ENCODE results near the gene DTNA.
"Not testable (repeated sequence)": the region's sequence is repeated elsewhere in the genome, so short reads cannot be mapped to it uniquely, and the experiment has no call there.

Gene DTNA

DNA sequence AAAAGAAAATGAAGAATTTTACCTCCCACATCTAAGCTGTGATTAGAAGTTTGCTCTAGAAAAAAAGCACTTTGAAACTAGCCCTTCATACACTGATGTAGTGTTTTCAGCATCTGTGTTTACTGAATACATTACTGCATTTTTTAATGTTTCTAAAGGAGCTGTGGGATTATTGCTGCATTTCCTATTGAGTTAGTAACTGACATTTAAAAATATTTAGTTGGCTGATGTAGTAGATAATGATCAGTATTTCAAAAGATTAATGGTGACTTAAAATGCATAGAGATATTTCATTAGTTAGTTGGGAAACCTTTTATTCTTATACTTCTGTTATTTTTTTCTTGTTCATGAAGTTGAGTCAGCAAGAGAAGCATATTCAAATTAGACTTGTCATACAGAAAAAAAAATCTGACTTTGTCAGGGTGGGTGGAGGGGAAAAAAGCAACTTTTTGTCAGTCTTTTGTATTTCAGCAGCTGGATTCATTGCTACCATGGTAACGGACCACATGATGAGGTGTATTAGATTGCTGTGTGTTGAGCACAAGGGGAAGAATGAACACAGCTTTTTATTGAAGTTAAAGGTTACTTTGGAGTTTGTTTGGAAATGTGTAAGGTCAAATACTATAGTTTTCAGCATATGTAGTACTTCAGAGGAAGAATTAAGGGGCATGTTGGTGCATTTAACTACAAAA lies at the start of gene DTNA:
Gene DTNA, plus strand, starts transcription at position 549 of the 692 bp plus-strand sequence. CDS start 45,679 bp downstream, outside the sequence.
- peak; percentile 39 for DNase-seq

DNA sequence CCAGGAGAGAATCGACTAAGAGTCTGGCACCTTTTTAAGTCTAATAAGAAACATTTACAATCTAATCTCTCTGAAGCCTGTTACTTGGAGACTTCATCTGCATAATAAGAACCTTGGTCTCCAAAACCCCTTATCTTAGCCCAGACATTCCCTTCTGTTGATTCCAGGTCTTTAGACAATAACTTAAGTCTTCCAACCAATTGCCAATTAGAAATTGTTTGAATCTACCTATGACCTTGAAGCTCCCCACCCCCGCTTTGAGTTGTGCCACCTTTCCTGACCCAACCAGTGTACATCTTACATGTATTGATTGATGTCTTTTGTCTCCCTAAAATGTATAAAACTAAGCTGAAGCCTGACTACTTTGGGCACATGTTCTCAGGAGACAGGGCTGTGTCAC lies 49.5 kb upstream of the DTNA start:
- peak; percentile 54 for DNase-seq

DNA sequence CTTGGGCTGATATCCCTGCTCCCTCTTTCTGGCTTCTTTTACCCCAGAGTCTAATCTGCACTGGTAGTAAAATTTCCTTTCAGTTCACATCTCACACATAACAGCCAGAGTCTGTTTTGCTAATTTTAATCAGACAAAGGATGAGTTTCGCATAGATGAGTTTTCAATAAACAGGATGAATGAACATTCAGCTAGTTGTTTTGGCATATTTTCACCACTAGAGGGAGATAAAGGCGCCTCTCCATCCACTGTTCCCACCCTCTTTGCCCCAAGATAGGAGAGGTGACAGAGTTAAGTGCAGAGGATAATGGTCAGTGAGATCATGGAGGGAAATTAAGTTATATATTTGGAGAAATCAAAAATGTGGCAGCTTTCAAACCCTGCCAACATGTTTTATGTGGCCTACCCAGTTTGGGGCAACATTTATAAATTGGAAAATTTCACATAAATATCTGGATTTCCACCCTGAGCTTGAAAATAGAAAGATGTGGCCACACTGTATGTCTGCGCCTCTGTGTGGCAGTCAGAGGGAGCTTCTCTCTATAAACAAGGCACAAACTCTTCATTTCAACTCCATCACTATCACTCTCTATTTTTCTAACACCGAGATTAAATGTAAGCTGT lies 48.5 kb upstream of the DTNA start:
- DNase-seq: peak; percentile 83

DNA sequence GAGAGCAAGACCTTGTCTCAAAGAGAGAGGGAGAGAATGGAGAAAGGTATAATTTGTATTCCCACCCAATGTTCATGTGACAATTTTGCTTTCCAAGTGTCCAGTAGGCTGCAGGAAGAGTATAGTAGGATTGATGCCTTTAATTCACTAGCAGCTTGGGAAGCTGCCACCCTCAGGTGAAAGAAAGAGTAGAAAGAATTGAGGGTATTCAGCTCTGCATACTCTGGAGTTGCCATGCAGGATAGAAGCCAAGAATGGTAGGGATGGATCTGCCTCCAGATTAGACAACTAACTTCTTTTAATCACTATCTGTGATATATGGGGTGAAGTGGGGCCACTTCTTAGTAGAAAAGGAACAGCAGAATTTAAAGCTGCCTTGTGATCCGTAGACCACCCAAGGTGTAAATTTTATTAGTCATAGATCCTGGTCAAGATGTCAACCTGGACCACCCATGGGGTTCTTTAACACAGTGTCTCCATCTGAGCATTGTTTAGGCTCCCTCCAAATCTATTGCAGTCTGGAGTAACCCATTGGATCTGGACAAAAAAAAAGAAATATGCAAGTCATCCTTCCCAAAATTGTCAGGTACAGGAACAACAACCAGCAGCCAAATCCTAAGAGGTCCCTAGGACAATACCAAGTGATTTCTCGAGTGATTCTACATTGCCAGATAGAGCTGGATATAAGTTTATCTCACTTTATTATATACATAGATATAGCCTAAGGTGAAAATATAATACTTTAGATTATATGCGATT lies 33.1 kb upstream of the DTNA start:
- no peak for DNase-seq

DNA sequence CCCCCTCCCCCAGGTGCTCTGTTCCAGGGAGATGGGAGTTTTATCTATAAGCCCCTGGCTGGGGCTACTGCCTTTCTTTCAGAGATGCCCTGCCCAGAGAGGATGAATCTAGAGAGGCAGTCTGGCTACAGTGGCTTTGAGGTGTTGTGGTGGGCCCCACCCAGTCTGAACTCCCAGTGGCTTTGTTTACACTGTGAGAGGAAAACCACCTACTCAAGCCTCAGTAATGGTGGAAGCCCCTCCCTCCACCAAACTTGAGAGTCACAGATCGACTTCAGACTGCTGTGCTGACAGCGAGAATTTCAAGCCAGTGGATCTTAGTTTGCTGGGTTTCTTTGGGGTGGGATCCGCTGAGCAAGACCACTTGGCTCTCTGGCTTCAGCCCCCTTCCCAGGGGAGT lies 20.3 kb upstream of the DTNA start:
- not testable (repeated sequence) for DNase-seq

DNA sequence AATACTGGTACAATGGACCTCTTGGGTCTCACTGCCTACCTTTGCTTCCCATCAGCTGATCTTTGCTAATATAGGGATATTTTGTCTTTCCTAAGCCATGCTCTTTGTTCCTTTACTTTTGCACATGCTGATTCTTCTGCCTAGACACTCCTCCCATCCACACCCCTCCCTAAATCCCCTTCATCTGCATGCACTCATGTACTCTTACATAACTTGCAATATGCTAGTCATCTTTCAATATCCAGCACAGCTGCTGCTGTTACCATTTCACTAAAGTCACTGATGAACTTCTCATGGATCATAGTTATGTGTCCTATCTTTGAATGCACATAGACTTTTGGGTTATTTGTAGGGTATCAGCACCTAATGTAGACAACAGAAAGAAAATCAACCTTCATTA lies 18.5 kb upstream of the DTNA start:
- DNase-seq: no peak

DNA sequence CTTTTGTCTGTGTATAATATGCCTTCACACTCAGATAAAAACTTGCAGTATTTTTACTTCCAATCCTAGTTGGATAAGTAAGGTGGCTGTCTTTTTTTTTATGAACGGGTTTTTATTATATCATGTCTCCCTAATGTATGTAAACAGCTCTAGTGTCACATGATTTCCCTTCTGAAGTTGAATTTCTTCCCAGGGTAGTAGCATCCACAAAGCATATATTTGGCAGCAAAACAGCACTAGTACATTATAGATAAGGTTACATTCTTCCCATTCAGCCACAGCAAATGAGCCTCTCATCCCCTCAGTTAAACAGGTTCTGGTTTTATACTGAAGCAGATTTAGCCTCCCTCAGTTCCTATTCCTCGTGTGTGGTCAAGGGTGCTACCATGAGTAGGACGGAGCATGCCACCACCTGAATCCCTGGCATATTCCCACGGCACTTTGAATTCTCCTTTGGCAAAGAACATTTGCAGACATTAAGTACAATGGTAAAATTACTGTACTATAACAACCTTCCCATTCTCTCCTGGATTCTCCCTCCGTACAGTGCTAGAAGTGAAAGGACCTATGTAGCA lies 15.4 kb upstream of the DTNA start:
- no peak for DNase-seq

DNA sequence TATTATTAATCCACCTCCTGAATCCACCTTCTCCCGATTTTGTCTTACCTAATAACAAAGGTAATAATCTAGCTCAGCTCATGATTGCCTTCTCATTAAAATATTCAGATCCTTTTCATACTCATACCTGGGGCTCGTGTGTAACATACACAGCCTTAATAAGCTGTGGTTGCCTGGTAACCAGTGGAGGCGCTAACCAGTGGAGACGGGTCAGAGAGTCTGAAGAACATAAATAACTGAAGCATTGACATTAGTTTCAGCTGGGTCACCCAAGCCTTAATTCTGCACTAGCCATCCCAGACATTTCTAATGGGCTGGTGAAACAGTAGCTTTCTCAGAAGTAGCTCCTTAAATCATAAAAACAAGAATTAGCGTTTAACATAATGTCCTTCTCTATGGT lies 14.8 kb upstream of the DTNA start:
- no peak for DNase-seq

DNA sequence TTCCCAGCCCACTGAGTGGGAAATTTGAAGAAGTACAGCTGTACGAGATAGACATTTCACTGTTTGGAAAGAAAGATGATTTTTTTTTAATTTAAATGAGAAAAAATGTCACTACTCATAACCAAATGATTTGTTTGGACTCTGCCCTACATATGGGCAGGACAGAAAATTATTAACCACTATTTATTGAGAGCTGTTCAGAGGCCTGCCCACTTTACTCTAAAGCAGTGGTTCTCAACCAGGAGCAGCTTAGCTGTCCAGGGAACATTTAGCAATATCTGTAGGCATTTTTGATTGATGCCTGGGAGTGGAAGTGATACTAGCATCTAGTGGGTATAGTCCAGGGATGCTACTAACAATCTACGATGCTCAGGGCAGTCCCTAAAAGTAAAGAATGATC lies 13.4 kb upstream of the DTNA start:
- no peak for DNase-seq

DNA sequence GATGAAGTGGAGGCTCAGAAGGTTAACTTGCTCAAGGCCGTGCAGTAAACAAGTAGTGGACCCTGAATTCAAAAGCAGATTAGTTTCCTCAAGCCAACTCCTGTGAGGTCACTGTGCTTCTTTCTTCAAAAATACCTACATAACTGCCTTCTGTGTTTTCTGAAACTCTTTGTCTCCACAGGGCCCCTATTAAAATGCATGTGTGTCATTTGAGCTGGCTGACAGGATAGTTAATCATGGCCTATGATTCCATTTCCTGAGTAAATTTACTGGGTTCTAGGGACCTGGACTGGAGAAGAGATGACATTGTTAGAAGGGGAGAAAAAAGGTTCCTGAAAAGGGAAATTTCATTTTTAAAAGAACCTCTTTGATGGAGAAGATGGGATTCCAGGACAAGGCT lies 12.9 kb upstream of the DTNA start:
- no peak for DNase-seq

DNA sequence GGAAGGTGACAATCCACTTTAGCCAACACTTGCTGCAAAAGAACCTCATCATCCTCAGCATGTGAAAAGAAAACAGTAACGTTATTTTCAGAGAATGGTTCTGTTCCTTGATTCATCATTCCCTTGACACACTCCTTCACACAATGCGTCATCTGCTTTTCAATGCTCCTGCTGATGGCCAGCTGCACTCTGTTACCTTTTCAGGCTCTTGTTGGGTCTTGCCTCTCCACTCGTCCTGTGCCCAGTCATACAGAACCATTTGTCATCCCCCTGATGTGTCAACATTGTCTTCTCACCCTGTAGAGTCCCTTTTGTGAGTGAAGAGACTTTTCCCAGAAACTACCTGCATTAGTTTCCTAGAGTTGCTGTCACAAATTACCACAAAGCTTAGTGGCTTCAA lies 12.2 kb upstream of the DTNA start:
- DNase-seq: no peak

DNA sequence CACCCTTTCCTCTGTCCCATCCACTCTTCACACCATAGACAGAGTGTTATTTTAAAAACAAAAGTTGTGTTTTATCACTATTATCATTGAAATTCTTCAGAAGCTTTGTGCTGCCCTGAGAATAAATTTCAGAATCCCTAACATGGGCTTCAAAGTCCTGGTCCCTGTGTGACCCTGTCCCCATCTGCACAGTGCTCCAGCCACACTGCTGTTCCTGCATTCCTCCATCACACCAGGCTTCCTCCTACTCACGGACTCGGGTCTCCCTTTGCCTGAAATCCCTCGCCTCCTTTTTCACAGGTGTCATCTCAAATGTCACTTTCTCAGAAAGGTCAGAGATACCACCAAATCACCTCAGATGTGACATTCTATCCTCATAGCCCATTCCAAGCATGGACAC lies 8.2 kb upstream of the DTNA start:
- DNase-seq: no peak

DNA sequence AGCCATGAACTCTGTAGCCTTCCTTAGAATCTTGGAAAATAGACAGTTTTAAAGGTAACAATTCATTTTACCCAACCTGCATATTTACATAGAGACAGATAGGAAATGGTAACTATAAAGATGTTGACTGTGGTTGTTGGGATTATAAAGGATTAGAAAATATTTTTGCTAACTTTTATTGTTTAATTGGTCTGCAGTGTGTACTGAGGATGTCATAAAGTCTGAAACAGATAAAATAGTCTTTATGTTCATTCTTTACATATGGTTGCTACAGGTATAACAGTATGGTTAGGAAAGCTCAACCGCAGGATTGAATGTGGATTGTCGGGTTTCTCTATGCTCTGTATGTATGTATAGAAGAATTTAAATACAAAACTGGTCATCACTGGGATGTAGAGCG lies 7.3 kb upstream of the DTNA start:
- no peak for DNase-seq

DNA sequence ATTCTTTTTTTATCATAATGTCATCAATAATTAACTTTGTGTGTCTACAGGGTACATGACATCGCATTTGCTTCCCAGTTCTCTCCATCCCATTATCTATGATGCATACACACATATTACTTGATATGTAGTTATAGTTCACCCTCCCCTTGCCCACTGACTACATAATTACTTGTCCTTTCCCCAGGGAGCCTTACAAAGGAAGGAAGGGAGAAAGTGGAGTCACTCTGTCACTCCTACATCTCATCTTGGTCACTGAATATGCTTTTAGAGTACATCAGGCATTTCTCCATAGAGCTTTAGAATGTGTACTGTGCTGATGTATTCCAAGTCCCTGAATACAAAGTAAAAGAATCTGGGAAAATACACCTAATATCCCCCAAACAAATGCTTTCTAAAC lies 6.0 kb upstream of the DTNA start:
- DNase-seq: no peak

DNA sequence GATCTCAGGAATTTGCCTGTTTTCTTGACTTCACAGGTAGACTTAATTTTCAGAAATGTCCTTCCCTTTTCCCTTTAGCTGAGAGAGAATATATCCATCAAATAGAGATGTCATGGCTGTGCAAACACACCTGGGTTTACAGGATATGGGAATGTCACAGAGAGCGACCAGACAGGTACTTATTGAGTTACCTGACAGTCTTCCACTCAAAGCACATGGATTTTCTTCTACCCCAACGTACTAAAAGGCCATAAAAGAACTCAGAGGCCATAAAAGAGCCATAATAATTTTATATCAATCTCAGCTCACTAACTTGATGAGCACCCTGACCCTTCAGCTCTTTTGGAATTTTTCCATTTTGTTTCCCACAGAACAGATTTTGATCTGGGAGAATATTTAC lies 5.3 kb upstream of the DTNA start:
- DNase-seq: no peak

DNA sequence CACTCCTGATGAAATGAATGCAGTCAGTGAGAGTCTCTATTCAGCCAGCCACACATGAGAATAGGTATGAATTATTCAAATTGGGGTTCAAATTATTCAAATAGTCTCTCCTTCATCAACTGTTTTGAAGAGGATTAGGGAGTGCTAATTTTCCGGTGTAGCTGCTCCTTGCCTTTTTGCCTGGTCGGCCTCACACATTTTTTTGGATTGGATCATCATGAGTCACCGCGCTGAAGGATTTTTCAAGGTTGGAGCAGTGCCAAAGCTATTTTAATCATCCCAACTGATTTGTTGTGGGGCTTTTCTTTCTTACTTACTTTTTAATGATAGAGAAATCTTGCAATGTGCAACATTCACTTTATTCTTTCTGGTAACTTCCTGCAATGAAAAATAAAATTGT lies 2.4 kb upstream of the DTNA start:
- DNase-seq: no peak

DNA sequence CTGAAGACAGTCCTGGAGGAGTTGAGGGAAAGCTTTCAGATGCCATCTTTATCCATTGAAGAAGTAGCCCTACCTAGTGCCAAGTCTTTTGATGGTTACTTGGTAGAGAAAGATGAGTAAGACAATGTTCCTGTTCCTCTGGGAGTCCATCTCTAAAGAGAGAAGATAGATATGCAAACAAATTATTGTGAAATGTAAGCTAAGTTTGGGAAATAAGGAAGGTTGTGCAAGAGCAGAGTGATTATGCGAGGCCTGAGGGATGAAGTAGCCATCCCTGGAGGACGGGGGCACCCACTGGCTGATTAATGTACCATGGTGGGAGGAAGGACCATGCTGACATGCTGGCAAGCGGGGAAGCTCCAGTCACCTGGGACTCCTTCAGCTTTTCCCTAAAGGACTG lies 994 bp upstream of the DTNA start:
- DNase-seq: peak; percentile 15

DNA sequence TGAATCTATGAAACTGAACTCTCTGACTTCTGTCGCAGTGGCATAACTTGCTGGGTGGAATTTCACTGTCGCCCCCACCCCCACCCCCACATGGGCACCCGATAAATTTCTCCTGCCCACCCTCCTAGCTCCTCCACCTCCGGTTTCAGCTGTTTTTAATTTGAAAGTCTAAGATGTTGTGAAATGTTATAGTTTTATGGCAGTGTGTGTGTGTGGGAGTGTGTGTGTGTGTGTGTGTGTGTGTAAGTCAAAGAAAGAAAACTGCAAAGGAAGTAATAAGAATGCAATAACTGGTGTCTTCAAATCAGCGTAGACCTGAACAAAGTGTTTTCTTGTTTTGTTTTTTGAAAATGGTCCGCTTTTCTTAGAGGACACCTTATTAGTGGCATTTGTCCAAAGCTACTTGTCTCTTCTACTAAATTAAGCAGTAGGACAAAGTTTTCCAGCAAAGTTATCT lies 388 bp downstream of the DTNA start:
- DNase-seq: no peak

DNA sequence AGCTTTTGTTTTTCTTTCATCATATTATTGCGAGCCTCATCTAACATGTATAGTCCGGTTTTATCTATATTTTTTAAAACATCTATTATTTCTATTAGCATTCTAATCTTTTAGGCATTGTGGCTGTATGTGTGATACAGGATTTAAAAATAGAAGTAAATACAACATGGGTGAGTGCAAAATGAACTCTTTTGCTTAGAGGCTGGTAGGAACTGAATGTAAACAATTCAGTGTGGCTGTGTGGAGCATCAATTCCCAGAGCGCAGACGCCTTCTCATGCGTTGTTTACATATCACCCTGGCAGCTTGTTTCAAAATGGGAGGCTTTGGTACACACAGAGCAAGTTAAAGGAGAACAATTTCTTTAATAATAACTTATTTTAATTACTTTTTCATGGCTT lies 836 bp downstream of the DTNA start:
- no peak for DNase-seq

DNA sequence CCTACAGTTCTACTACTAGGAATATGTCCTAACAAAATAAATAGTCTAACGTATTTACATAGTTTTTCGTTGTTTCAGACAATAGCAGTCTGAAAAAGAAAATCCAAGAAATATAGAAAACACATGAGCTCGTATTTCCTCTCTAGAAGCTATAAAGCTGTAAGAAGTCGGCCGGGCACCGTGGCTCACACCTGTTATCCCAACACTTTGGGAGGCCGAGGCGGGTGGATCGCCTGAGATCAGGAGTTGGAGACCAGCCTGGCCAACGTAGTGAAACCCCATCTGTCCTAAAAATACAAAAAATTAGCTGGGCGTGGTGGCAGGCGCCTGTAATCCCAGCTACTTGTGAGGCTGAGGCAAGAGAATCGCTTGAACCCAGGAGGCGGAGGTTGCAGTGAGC lies 6.0 kb downstream of the DTNA start:
- not testable (repeated sequence) for DNase-seq

DNA sequence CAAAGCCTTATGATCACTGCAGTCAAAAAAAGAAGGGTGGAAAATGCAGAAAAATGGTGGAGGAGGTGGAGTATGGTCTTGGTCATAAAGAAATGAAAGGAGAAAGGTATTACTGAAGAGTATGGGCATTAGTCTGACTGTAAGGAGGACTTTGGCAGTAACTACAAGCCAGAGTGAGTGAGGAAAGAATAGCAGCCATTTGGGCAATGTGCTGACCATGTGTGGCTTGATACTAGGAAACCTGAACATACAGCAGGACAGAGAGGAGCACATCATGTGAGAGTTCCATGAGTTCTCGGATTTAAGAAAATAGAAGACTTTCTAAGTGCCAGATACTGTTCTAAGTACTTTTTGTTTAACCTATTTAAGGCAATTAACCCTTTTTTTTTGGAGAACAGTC lies 8.5 kb downstream of the DTNA start:
- DNase-seq: no peak

DNA sequence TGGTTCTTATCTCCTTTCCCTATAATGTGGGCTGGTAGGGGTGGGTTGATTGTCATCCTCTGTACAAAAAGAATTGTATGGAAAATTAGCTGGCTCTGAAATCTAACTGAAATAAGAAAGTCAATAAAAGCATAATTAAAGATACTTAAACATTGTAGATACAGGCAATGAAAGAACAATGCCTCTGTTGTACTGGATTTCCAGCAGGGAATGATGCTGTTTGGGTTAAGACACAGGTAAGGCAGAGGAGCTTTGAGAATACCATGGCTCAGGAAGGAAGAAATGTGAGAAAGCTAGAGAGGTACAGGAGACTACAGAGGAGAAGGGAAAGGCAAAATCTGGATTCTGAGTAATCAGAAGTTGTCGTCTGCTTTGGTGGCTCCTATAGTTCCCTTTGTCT lies 10.1 kb downstream of the DTNA start:
- no peak for DNase-seq

DNA sequence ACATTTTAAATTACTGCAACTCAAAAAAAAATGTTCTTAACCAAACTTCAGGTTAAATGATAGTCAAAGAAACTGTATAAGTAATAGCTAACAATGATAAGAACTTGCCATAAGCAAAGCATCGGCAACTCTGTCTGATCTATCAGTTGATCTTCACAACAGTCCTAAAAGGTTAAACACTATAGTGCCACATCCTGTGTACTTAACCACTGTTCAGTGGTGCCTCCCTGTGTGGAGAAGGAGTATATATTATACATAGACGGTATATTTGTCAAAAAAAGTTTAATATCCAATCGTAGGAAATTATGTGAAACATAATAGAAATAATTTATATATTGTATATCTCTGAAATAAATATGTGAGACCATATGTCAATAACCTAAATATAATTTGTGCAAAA lies 13.0 kb downstream of the DTNA start:
- DNase-seq: peak; percentile 26

DNA sequence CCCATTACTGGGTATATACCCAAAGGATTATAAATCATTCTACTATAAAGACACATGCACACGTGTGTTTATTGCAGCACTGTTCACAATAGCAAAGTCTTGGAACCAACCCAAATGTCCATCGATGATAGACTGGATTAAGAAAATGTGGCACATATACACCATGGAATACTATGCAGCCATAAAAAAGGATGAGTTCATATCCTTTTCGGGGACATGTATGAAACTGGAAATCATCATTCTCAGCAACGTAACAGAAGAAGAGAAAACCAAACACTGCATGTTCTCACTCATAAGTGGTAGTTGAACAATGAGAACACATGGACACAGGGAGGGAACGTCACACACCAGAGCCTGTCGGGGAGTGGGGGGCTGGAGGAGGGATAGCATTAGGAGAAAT lies 15.6 kb downstream of the DTNA start:
- not testable (repeated sequence) for DNase-seq
